CD4-positive, alpha-beta T cell treated with Interleukin-12 subunit alpha and Interleukin-12 subunit beta, for 1 hour (primary cell): ENCODE measurements around the gene KCNMA1.
"Not testable (repeated sequence)": the region's sequence is repeated elsewhere in the genome, so short reads cannot be mapped to it uniquely, and the experiment has no call there.

ENCODE experiments used
- DNase-seq: peaks from one replicate; pipeline ENCODE4 v3.0.0-alpha.2; 2020

Gene KCNMA1

DNA sequence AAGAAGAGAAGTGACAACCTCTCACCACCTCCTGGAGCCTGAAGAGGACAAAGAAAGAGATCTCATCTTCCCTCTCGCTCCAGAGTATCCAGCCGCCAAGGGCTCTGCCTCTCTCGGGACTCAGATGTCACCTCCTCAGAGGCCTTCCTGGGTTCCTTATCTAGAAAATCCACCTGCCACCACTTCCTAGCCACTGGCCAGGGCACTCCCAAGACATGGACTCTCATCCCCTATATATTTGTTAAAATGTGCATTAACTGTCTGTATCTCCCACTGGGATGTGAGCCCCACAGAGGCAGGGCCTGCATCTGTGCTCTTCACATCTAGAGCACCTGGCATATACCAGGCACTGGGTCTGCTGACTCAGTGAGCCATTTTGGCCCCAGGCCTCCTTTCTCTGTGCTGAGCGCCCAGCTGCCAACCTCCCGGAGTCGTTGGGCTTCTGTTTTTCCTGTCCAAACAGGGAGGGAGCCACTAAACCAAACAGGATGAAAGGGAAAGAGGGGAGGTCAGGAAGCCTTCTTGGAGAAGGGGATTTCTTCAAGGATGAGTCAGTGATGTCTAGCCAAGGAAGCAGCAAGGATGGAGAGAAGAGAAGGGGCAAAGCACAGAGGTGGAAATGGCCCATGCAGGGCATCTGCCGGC is 58.9 kb downstream of the KCNMA1 start:
- DNase-seq = no peak

DNA sequence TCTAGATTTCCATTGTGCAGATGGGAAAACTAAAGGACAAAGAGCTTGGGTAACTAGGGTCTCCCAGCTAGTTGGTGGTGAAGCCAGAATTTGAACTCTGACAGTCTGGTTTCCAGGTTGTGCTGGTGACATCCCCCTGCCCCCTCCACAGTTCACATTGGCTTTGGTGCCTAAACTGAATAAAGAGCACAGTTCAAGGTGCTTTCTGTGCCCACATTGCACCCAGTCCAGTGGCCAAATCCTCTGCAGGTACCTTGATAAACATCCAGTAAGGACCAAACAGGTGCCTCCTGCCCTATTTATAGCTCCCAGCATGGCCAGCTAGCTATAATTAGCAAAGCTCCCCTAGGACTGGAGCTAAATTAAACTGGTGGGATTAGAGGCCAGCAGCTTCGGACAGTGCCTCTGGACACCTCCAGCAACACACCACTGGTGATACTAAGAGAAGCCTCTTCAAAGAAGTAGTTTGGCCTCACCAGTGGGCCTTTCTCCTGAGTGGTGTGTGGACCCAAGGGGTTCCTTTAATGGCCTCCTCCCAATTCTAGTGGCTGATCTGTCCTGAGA is 59.9 kb downstream of the KCNMA1 start:
- no peak for DNase-seq

DNA sequence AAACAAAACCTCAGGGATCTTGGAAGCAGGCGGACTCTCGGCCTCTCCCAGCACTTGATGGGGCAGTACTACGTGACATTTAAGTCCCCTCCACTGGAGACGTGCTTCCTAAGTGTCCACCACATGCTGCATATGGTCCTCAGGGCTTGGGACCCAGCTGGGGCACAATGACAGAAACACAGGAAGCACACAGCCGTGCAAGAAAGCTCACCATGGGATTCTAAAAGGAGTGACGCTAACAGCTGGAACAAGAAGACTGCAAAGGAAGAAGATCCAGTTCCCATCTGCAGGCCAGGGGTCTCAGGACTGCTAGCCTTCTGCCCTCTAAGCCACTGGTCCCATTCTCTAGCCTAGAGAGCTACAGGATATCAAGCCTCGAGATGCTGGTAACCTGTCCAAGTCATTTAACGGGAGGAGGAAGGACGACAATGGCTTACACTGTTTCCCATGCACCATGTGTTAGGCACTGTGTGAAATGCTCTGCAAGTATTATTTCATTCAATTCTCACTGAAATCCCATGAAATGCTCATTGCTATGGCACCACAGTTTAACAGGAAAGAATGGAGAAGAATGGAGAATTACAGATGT is 61.1 kb downstream of the KCNMA1 start:
- DNase-seq = no peak

DNA sequence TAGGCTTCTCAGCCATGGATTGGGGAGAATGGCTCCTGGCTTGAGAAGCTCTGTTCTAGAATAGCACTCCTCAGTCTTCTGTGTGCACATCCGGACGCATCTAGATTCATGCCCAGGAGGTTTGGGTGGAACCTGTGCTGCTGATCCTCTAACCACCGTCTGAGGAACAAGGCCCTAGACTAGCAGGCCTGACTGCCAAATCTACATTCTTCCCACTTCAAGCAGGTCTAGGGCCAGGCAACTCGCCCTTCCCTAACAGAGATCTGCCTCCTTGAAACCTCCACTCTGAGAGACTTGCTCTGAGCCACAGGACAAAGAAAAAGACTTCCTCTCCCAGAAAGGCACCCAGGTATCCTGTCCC is 61.6 kb downstream of the KCNMA1 start:
- DNase-seq = no peak

DNA sequence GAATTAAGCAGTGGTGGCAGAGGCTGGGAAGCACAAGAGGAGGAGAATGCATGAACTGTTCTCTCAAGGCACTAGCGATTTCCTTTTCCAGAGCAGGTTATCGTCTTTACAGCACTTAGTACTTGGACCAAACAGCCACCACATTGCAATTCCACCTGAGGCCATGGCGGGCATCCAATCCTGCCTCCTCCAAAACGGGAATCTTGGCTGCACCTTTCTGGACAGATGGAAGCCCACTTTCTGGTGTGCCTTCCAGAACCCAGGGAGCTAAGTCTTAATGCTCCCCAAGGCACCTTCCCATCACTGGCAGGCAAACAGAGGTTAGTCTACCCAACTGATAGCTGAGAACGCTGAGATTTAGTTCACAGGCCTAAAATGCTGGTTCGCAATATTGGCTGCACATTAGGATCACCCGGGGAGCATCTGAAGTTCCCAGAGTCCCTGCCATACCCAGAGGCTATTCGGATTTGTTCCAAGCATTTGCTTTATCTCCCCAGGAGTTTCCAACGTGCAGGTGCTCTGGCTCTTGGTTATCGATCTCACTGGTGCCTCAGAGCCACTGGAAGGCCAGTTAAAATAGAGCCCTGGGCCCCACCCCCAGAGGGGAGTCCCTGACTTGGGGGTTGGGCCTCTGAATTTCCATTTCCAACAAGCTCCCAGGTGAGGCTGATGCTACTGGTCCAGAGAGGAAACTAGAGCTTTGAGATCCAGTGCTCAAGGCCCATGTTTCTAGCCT is 62.2 kb downstream of the KCNMA1 start:
- no peak for DNase-seq

DNA sequence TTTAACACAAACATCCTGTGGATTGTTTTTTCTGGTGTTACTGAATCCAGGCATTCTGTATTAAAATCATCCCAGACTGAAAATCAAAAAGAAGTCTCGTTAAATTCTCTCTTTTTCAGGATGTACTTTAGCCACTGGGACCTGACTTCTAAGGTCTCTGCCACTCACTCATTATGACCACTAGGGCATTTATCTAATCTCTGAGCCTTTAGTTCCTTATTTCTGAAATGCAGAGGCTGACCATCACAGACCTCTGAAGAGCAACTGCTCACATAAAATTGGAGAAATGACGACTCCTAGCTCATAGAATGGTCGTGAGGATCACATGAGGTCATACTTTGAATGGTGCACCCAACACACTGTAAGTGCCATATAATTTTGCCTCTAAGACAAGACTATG is 63.2 kb downstream of the KCNMA1 start:
- DNase-seq = no peak

DNA sequence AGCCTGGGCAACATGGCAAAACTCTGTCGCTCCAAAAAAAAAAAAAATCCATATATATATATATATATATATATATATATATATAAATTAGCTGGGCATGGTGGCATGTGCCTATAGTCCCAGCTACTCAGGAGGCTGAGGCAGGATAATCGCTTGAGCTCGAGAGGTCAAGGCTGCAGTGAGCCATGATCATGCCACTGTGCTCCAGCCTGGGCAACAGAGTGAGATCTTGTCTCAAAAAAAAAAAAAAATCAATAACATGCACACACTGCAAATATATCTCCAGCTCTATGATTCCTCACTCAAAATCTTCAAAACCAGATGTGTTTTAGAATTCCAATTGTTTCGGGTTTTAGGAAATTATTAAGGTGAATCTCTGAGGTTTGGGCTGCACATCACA is 65.1 kb downstream of the KCNMA1 start:
- DNase-seq = not testable (repeated sequence)

DNA sequence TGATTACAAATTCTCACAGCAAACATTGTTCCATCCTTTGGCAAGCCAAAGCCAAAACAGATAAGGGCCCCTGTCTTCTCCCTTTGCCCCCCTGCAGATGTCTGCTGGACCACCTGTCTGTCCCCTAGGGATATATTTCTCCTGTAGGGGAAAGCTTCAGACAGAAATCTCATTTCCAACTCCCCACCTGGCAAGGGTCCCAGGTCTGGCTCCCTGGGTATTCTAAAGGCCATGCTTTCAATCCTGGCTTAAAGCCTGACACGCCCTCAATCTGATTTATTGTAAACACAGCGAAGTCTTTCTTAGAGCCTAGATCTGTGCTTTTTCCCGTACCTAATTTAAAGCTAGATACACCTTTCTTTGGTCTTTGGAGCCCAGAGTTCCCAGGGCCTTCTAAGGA is 66.1 kb downstream of the KCNMA1 start:
- no peak for DNase-seq

DNA sequence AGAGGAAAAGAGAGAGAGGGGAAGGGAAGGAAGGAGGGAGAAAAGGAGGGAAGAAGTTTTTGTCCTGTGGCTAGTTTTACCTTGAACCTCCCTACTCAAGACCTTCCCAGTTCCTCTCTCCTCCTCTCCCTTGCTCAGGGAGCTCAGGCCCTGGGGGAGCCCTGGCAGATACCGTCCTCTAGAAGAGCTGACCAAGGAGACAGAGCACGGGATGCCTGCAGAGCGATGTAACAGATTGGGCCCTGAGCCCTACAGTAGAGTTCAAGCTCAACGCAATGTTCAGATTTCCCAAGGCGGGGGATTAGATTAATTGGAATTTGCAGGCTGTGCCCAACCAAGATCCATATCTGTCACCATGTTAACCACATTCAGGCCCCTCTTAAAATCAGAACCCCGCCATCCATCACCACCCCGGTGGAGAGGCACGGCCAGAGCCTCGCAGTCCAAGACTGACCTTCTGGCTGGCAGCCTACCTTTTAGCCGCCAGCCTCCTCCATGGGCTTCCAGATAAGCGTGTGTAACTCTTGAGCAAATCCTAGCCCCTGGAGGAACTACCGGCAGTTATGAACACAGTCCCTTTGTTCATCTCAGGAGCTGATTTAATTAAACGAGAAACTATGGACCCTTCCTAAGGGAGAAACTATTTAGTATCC is 70.6 kb downstream of the KCNMA1 start:
- DNase-seq = no peak

DNA sequence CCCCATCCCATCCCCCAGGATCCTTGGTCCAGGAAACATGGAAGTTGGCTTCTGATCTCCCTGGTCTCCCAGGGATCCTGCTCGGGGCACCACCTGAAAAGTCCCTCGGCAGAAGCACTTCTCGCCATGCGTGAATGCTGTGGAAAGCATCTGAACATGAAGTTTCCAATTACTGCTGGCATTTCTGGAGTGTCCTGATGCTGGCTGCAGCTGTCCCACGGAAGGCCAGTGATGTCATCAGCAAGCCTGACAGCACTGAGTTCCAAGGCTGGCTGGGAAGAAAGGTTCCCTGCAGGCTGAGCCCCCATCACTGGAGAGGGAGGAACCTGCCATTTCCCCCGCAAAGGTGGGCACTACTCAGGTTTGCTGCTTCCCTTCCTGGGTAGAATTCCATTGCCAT is 71.4 kb downstream of the KCNMA1 start:
- DNase-seq = no peak

DNA sequence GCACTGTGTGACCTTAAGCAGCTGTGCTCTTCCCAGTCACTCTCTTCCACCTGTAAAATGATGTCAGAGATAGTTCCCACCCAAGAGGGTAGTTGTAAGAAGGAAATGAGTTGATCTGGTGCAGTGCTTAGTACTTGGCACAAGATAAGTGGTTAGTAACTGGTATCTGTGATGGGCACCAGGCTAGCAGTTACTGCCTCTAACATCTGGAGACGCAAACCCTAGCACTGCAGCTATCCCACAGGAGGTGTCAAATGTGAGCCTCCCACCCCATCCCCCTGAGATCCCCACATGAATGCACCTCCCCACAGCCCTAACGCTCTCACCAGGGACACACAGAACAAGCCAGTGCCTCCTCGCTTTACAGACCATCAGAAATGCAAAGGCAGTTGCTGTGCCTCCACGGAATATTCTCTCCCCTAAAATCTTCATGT is 72.0 kb downstream of the KCNMA1 start:
- DNase-seq = no peak

DNA sequence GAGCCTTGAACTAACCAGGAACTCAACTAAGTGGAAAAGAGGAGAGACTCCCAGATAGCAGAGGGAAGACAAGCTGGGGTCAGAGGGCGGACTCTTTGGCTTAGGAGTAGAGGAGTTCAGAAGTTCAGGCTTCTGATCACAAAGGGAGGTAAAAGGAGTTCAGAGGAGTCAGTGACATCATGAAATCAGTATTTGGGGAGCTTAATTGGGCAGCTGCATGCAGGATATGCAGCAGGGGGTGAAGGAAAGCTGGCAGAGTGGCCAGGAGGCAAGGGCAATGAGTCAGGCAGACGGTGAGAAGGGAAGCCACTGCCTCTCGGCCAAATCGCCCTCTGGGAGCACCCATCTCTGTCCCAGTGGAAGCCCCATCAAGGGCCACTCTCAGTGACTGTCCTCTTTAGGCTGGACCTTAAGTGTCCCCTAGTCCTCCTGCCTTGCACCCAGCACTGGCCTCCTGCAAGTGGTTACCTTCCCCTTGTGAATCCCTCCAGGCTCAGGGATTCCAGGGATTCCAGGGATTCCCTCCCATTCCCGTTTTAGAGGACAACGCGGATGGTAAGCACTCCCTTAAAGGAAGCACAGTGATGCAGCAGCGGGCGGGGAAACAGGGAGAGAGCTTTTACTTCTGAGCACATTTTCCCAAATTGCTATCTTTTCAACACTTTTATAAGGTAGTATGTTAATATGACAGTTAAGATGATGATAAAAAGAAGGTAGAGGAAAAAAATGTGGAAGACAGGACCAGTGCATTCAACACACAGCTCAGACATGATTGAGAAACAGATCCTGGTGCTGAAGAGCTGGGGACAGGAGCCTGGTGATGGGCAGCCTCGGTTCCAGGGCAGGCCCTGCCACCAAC is 72.6 kb downstream of the KCNMA1 start:
- DNase-seq = no peak

DNA sequence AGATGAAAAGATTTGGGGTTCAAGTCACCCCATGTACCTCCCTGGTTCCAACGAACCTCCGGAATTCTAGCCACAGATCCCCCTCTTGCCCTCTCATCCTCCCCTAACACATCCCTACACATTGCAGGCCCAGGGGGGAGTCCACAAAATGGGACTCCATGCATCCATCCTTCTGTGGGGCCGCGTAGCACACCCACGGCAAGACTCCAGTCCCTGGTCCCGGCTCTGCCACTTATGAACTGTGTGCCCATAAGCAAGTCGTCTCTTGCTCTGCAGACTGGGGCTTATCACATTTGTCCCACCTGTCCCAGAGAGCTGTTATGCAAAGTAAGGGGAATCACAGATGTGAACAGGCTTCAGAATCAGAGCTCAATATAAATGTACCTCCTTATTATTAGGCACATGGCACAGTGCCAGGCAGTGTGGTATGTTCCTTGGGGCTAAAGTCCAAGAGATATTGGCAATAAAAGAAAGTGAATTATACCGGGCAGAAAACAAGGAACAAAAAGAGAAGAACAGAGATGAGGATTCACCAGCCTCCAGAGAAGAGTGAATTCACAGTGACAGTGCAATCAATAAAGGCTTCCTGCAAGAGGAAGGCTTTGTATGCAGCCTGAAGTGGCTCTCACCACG is 73.9 kb downstream of the KCNMA1 start:
- DNase-seq = no peak

DNA sequence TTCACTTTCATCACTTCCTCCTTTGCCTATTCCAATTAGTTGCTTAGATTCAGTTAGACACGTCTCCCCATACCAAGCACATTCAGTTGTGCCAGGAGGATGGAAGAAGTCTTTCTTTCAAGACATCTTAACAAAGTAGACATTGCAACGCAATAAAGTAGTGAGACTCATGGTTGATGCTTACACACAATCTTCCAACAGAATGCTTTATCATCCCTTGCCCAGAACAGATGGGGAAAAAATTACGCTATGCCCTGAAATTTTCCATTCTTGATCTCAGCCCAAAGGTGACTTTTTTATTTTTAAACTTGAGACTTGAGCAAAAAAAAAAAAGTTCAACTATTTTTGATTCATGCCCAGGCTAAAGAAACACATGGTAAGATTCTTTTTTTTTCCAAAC is 74.9 kb downstream of the KCNMA1 start:
- DNase-seq = no peak

DNA sequence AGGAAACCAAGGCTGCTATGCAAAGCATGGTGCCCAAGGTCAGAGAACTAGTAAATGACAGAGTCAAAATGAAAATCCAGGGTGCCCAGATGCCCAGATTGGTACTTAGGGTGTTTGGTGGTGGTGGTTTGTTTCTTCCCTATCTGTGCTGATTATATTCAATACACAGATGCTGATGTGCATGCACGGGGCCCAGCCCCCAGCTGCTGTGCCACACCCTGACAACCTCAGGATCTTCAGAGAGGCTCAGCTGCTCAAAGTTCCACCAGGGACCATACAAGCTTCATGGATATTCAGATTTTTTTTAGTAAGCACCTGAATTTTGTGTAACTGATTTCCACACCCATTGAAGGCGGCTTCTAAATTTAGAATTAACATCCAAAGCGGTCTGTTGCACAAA is 75.6 kb downstream of the KCNMA1 start:
- DNase-seq = no peak

DNA sequence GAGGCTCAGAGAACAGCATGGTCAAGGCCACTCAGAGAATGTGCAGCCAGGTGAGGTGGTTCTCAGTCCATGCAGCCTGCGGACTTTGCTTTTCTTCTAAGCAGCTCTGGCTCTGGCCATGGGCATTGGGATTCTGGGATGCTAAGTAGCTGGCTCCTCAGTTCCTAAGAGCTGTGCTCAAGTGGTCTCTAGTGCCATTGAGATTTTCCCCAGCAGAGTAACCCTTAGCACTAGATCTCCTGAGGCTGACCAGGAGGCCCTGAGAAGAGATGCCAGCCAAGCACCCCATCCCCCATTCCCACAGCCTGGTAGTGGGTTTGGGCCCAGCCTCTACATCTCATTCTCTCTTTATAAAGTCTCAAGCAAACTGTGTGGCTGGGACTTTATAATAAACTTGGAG is 77.1 kb downstream of the KCNMA1 start:
- DNase-seq = no peak

DNA sequence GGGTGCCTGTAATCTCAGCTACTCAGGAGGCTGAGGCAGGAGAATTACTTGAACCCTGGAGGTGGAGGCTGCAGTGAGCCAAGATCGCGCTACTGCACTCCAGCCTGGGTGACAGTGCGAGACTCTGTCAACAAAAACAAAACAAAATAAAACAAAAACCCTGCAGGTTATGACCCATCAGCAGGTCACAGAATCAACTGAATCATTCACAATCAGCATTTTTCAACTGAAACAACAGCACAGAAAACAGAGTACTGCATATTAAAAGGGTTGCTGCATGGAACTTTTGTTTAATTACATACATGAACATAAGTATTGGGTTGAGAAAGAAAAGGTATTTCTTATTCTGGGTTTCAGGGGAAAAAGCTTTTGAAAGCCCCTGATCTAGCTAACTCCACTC is 77.6 kb downstream of the KCNMA1 start:
- DNase-seq = no peak

DNA sequence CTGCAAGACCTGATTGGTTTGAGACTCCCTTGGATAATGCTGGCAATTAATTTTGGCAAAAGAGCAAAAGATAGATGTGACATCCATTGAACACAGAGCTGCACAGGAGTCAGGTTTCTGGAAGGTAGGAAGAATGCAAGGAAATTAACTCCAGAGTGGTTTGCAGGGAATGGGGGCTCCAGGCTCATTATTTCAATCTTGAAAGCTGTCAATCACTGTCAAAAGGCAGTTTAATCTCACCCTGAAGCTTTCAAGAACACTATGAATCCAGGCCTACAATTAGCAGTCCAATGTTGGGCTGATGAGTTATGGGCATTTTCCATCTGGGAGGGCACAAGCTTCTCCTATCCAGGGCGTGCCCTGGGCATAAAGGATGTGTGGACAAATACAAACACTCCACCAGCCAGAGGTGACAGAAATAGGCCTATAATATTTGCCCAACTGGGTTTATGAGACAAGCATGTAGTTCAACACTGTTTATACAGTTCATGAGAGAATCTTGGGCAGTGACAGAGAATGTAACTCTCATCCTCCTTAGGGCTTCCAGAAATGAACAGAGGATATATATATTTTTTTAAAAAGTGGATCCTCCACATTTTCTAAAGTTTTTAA is 80.5 kb downstream of the KCNMA1 start:
- no peak for DNase-seq

DNA sequence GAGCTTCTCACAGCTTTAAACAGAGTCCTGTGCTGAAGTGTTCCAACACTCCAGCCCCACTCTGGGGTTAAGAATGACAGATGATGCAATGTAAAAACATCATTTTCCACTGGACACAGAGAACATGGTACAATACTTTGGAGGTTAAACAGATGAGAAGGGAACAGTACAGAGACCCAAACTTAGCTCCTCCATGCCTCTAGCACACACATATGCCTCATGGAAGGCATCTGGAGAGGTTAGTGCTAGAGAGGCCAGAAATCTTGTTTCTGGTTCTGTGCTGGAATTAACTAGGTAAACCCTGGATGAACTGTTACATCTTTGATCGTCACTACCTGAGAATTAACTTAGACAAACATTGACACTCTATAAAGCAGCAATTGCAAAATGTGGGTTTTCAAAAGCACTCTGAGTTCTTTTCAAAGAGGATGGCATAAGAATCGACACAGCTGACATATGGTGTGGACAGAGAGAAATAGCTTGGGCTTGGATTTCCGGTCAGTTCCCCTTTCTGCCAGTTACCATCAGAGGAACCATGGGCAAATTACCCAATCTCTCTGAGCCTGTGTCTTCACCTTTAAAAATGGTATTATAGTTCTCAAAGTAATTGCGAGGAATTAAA is 81.9 kb downstream of the KCNMA1 start:
- no peak for DNase-seq

DNA sequence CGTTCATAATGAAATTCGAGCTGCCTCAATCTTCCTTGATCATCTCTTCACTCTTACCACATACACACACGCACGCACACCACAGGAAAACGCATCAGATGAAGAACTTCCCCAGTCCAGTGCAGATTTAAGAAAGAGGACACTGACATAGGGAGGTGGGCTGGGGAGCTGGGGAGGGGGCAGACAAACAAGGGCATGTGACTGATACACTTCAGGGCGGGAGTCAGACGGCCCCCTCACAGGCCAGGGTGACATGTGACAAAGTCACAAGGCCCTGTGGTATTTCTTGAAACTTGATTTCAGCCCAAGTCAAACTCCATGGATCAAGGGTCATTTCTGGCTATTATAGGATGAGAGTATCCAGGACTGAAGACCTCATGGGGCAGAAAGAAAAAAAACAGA is 82.6 kb downstream of the KCNMA1 start:
- DNase-seq = no peak

DNA sequence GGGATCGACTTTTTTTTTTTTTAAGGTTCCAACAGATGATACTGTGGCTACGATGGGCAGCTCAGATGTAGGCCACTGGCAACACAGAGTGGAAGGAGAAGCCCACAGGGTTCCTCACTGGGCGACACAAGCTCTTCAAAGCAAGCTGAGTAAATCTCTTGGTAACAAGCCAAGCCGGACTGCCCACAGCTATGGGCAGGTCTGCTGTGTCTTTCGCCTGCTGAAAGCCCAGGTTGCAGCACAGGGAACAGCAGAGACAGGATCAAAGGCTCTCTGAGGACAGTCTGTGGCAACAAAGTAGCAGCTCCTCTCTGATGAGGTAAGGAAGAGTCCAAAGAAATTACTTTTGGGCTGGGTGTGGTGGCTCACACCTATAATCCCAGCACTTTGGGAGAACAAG is 83.6 kb downstream of the KCNMA1 start:
- no peak for DNase-seq
